ENCODE measurements around the gene NIPAL4. TPM values are rescaled to one million over a fixed set of nuclear protein-coding genes. Genes with fewer than 3 reads are reported as not detected.

The NIPAL4 gene
- total and polyA plus RNA-seq, 2 donors (not counting 3 experiments of a cell fraction or from before 2014, with no cell fraction given): not detected

GRCh38 chr5:157479612-157480510, 19.8 kb downstream of the NIPAL4 start:
- ChIA-PET POLR2A (no interaction called here), CTCF (interaction anchor here (0.6 to 6.1 kb wide), 12 partner anchors 10 to 263 kb away, joined by 3 to 44 read pairs (median 6); partner anchors contain the start of gene LSM11)
- Histone ChIP-seq H3K4me1 (ENCODE audit: control insufficient read depth, extremely low read depth, insufficient read depth, low read length) (no peaks in the 10 kb centered on the region), H2AFZ (ENCODE audit: low read depth, low read length) (no peak overlapping the region), H3K79me2 (ENCODE audit: control insufficient read depth, insufficient read depth, low read length) (no peaks in the 10 kb centered on the region), H3K9me3 (replicated peaks; ENCODE audit: control insufficient read depth, insufficient read depth, low read length) (no peaks in the 10 kb centered on the region), H3K27me3 (ENCODE audit: control insufficient read depth in 2 of 2, insufficient read depth in 2 of 2, low read length in 2 of 2) (peaks cover 0 to 2% of the 10 kb centered on the region in 2 experiments), H4K20me1 (replicated peaks; ENCODE audit: control insufficient read depth, extremely low read depth, insufficient read depth, low read length) (no peaks in the 10 kb centered on the region), H3K9ac (replicated peaks; ENCODE audit: extremely low read depth, insufficient read depth, low read length) (no peak overlapping the region), H3K27ac (ENCODE audit: insufficient read depth, low read depth, low read length) (no peak overlapping the region), H3K4me3 (replicated peaks in 1 of 3; ENCODE audit: insufficient read depth in 1 of 3, low read depth in 1 of 3, low read length in 3 of 3) (no peak overlapping the region), H3K36me3 (ENCODE audit: control insufficient read depth in 2 of 2, extremely low read depth in 1 of 2, insufficient read depth in 2 of 2, low read length in 2 of 2) (no peaks in the 10 kb centered on the region), H3K9me1 (replicated peaks; ENCODE audit: control insufficient read depth, extremely low read depth, insufficient read depth, low read length) (no peaks in the 10 kb centered on the region), H3K4me2 (ENCODE audit: insufficient read depth, low read length) (no peak overlapping the region)
- DNase-seq (ENCODE audit: low read depth, low spot score): no peak
- TF ChIP-seq POLR2A (IDR thresholded peaks at IDR 0.05; ENCODE audit: low read depth, low read length) (no peak), POLR2AphosphoS5 (IDR thresholded peaks at IDR 0.05; ENCODE audit: insufficient read depth, low read depth, low read length) (no peak), CTCF (IDR thresholded peaks at IDR 0.05; ENCODE audit: extremely low read depth in 1 of 2, insufficient read depth in 1 of 2, low read depth in 1 of 2, low read length in 2 of 2) (no peak), MYC (IDR thresholded peaks at IDR 0.05; ENCODE audit: low read depth, low read length) (no peak), EZH2 (IDR thresholded peaks at IDR 0.05; ENCODE audit: borderline replicate concordance, low read depth, low read length, severe bottlenecking) (no peak), MAX (IDR thresholded peaks at IDR 0.05; ENCODE audit: insufficient read depth, insufficient read length) (no peak), JUN (IDR thresholded peaks at IDR 0.05; ENCODE audit: borderline replicate concordance, insufficient read depth, insufficient read length, low read depth) (no peak), GATA2 (IDR thresholded peaks at IDR 0.05; ENCODE audit: insufficient read depth, insufficient read length, low read depth, low read length) (no peak), FOS (IDR thresholded peaks at IDR 0.05; ENCODE audit: borderline replicate concordance, insufficient read depth, low read length) (no peak)
- intact Hi-C loops (cut with micrococcal nuclease): no loop called here
- no peak for FAIRE-seq
- dilution Hi-C loops (cut with MboI; ENCODE audit: extremely low pct_ligation_motif_present, low sequenced_read_pairs): loop anchor here (25.0 kb wide), 1 partner anchor 143 kb away; a partner anchor contains a TSS
- BruUV-seq (replicated peaks): no TSS peak

All from endothelial cell of umbilical vein (primary cell).